Measurements from ENCODE around the gene ATF6. TPM values are rescaled to one million over a fixed set of nuclear protein-coding genes. Genes with fewer than 3 reads are reported as not detected.

ATF6 gene
- total and polyA plus RNA-seq, 2 experiments from 2014 or later = 14.6 to 18.1 TPM

- no peak for TF ChIP-seq CTCF (IDR thresholded peaks at IDR 0.05; ENCODE audit: low read depth, low read length)
- no peak for DNase-seq (ENCODE audit: low read depth in 1 of 2, low spot score in 1 of 2)
- no peaks in the 10 kb centered on the region for H3K4me1 ChIP-seq (ENCODE audit: low read depth)
- H3K4me3 ChIP-seq = no peak overlapping the region
- H3K27ac ChIP-seq = no peak overlapping the region
- H3K36me3 ChIP-seq = peaks cover 5% of the 10 kb centered on the region
- H3K9me3 ChIP-seq (ENCODE audit: low read depth) = no peaks in the 10 kb centered on the region
- H3K27me3 ChIP-seq = no peaks in the 10 kb centered on the region
Observed at GRCh38 chr1:161886589-161886988, 120.5 kb downstream of the ATF6 start.

GRCh38 chr1:161887730-161888287 lies 121.7 kb downstream of the ATF6 start:
- Histone ChIP-seq H3K27me3 (no peaks in the 10 kb centered on the region), H3K4me1 (ENCODE audit: low read depth) (no peaks in the 10 kb centered on the region), H3K9me3 (ENCODE audit: low read depth) (no peaks in the 10 kb centered on the region), H3K4me3 (no peak overlapping the region), H3K36me3 (peaks cover 5% of the 10 kb centered on the region), H3K27ac (no peak overlapping the region)
- no peak for TF ChIP-seq CTCF (IDR thresholded peaks at IDR 0.05; ENCODE audit: low read depth, low read length)
- no peak for DNase-seq (ENCODE audit: low read depth in 1 of 2, low spot score in 1 of 2)

DNA sequence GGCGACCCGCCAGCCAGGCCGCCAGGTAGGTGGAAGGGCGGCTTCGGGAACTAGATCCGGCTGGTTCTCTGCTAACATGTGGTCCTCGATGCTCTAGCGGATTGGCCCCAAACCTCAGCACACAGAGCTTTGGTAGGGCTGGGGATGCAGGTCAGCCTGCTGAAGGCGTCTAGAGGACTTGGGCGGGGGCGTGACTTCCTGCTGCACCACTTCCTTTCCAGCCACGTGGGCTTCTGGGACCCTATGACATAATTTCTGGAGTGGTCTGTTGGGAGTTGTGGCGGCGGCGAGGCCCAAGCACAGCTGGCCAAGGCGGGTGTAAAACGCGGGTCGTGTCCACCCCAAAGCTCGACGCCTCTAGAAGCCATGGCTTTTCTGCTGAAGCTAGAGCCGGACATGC lies 124.5 kb downstream of the ATF6 start:
- no peak for DNase-seq (ENCODE audit: low read depth in 1 of 2, low spot score in 1 of 2)
- Histone ChIP-seq H3K9me3 (ENCODE audit: low read depth) (no peaks in the 10 kb centered on the region), H3K27ac (no peak overlapping the region), H3K36me3 (peaks cover 5% of the 10 kb centered on the region), H3K4me3 (no peak overlapping the region), H3K27me3 (no peaks in the 10 kb centered on the region), H3K4me1 (ENCODE audit: low read depth) (no peaks in the 10 kb centered on the region)
- TF ChIP-seq CTCF (IDR thresholded peaks at IDR 0.05; ENCODE audit: low read depth, low read length) = no peak

- Histone ChIP-seq H3K27ac (no peak overlapping the region), H3K4me1 (ENCODE audit: low read depth) (no peaks in the 10 kb centered on the region), H3K27me3 (no peaks in the 10 kb centered on the region), H3K36me3 (no peaks in the 10 kb centered on the region), H3K9me3 (ENCODE audit: low read depth) (no peaks in the 10 kb centered on the region), H3K4me3 (no peak overlapping the region)
- TF ChIP-seq CTCF (IDR thresholded peaks at IDR 0.05; ENCODE audit: low read depth, low read length) = no peak
- no peak for DNase-seq (ENCODE audit: low read depth in 1 of 2, low spot score in 1 of 2)
Observed at GRCh38 chr1:161899091-161899490, 133.0 kb downstream of the ATF6 start.

- DNase-seq (ENCODE audit: low read depth in 1 of 2, low spot score in 1 of 2) = no peak
- H3K9me3 ChIP-seq (ENCODE audit: low read depth) = no peaks in the 10 kb centered on the region
- H3K27ac ChIP-seq = no peak overlapping the region
- H3K4me3 ChIP-seq = no peak overlapping the region
- no peak for TF ChIP-seq CTCF (IDR thresholded peaks at IDR 0.05; ENCODE audit: low read depth, low read length)
- H3K27me3 ChIP-seq = no peaks in the 10 kb centered on the region
- no peaks in the 10 kb centered on the region for H3K36me3 ChIP-seq
- H3K4me1 ChIP-seq (ENCODE audit: low read depth) = no peaks in the 10 kb centered on the region
Observed at GRCh38 chr1:161900160-161900559, 134.0 kb downstream of the ATF6 start.

DNA sequence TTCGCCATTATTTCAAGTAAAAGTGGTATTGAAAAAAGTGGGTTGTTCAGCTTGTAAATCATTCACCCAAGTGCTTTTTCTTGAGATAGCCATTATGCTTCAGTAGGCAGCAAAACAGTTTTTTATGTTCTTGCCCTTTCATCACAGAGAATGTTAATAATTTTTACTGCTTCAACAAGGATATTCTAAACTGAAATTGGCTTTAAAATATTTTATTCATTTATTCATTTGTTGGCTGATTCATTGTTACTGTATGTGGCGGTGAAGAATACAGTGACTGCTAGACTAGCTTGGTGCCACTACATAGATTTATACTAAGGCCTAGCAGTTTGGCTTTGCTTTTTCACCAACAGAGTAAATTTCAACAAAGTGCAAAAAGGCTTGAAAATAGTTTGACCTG lies 136.1 kb downstream of the ATF6 start:
- Histone ChIP-seq H3K27me3 (no peaks in the 10 kb centered on the region), H3K9me3 (ENCODE audit: low read depth) (no peaks in the 10 kb centered on the region), H3K36me3 (no peaks in the 10 kb centered on the region), H3K27ac (no peak overlapping the region), H3K4me1 (ENCODE audit: low read depth) (no peaks in the 10 kb centered on the region), H3K4me3 (no peak overlapping the region)
- DNase-seq (ENCODE audit: low read depth in 1 of 2, low spot score in 1 of 2) = no peak
- TF ChIP-seq CTCF (IDR thresholded peaks at IDR 0.05; ENCODE audit: low read depth, low read length) = no peak
